Liver (tissue), 9 donors: ENCODE measurements around the gene MED25. TPM values are rescaled to one million over a fixed set of nuclear protein-coding genes. Genes with fewer than 3 reads are reported as not detected.

ENCODE experiments used
- DNase-seq: peaks from one replicate; pipeline ENCODE4 v3.0.0-alpha.2; 2017; ENCODE audit warnings: low spot score
- H3K27ac ChIP-seq, 2 donors: one replicate each; pipeline ENCODE4 v1.7.0; 2013; ENCODE audit warnings: inconsistent platforms in 2 of 2, low read length in 2 of 2, control low read depth in 1 of 2, low read depth in 1 of 2, mild to moderate bottlenecking in 1 of 2
- H3K27me3 ChIP-seq, 4 donors: one replicate each; pipeline versions ENCODE4 v1.6.1 to v1.7.0; 2013; ENCODE audit warnings: low read length in 3 of 4, inconsistent platforms in 1 of 4, mild to moderate bottlenecking in 1 of 4, moderate library complexity in 1 of 4; ENCODE audit not compliant: control insufficient read depth in 4 of 4, insufficient read depth in 4 of 4
- H3K36me3 ChIP-seq, 4 donors: one replicate each; pipeline versions ENCODE4 v1.6.1 to v1.7.0; 2013; ENCODE audit warnings: low read length in 3 of 4, mild to moderate bottlenecking in 3 of 4, low read depth in 1 of 4, moderate library complexity in 1 of 4; ENCODE audit not compliant: control insufficient read depth in 4 of 4, insufficient read depth in 3 of 4
- H3K4me1 ChIP-seq, 4 donors: one replicate each; pipeline versions ENCODE4 v1.6.1 to v1.7.0; 2013; ENCODE audit warnings: low read length in 3 of 4, mild to moderate bottlenecking in 3 of 4, moderate library complexity in 1 of 4; ENCODE audit not compliant: control insufficient read depth in 4 of 4, insufficient read depth in 4 of 4
- H3K4me3 ChIP-seq, 3 donors: one replicate each; pipeline versions ENCODE4 v1.6.1 to v1.7.0; 2013; ENCODE audit warnings: low read length in 3 of 3, control low read depth in 1 of 3, low read depth in 1 of 3, mild to moderate bottlenecking in 1 of 3
- H3K9ac ChIP-seq, 2 donors: one replicate each; pipeline ENCODE4 v1.7.0; 2013; ENCODE audit warnings: low read length in 2 of 2, mild to moderate bottlenecking in 2 of 2, moderate library complexity in 2 of 2, control low read depth in 1 of 2, low read depth in 1 of 2
- H3K9me3 ChIP-seq, 4 donors: one replicate each; pipeline versions ENCODE4 v1.6.1 to v1.7.0; 2013; ENCODE audit warnings: low read length in 3 of 4; ENCODE audit not compliant: control insufficient read depth in 4 of 4
- CTCF ChIP-seq: fragments of 150-350 bp; IDR thresholded peaks from 2 replicates; pipeline ENCODE4 v1.5.1; 2017; ENCODE audit warnings: improper control_type of control experiment, low read depth, low read length; ENCODE audit not compliant: missing input control
- EGR1 ChIP-seq, 2 donors: IDR thresholded peaks; 2 replicates each; pipeline ENCODE4 v1.6.1; 2016 to 2018; ENCODE audit warnings: antibody characterized with exemption in 2 of 2, low read depth in 2 of 2
- FOXA1 ChIP-seq: IDR thresholded peaks from 2 replicates; pipeline ENCODE4 v1.6.1; 2016; ENCODE audit warnings: antibody characterized with exemption
- FOXA2 ChIP-seq: IDR thresholded peaks from 2 replicates; pipeline ENCODE4 v1.6.1; 2016; ENCODE audit warnings: antibody characterized with exemption
- GABPA ChIP-seq, 2 donors: IDR thresholded peaks in 1 of 2; conservative IDR thresholded peaks in 1 of 2; 2 replicates each; pipeline ENCODE4 v1.6.1; 2016; ENCODE audit warnings: antibody characterized with exemption in 2 of 2, mild to moderate bottlenecking in 1 of 2, moderate library complexity in 1 of 2
- HNF4A ChIP-seq, 2 donors: conservative IDR thresholded peaks; 2 replicates each; pipeline ENCODE4 v1.6.1; 2016; ENCODE audit warnings: antibody characterized with exemption in 2 of 2, mild to moderate bottlenecking in 2 of 2
- HNF4G ChIP-seq: IDR thresholded peaks from 2 replicates; pipeline ENCODE4 v1.6.1; 2016; ENCODE audit warnings: antibody characterized with exemption
- JUND ChIP-seq, 2 donors: IDR thresholded peaks; 2 replicates each; pipeline ENCODE4 v1.6.1; 2016; ENCODE audit warnings: antibody characterized with exemption in 2 of 2
- MAX ChIP-seq: IDR thresholded peaks from 2 replicates; pipeline ENCODE4 v1.6.1; 2016; ENCODE audit warnings: antibody characterized with exemption
- NR2F2 ChIP-seq: IDR thresholded peaks from 2 replicates; pipeline ENCODE4 v1.6.1; 2016; ENCODE audit warnings: antibody characterized with exemption
- RAD21 ChIP-seq, 2 donors: IDR thresholded peaks; 2 replicates each; pipeline ENCODE4 v1.6.1; 2016; ENCODE audit warnings: antibody characterized with exemption in 2 of 2, mild to moderate bottlenecking in 2 of 2
- REST ChIP-seq: IDR thresholded peaks from 2 replicates; pipeline ENCODE4 v1.6.1; 2016; ENCODE audit warnings: antibody characterized with exemption, mild to moderate bottlenecking
- RXRA ChIP-seq, 2 donors: IDR thresholded peaks; 2 replicates each; pipeline ENCODE4 v1.6.1; 2017 to 2018; ENCODE audit warnings: antibody characterized with exemption in 2 of 2, mild to moderate bottlenecking in 1 of 2
- SP1 ChIP-seq: IDR thresholded peaks from 2 replicates; pipeline ENCODE4 v1.6.1; 2018; ENCODE audit warnings: antibody characterized with exemption, mild to moderate bottlenecking
- TAF1 ChIP-seq: conservative IDR thresholded peaks from 2 replicates; pipeline ENCODE4 v1.6.1; 2016; ENCODE audit warnings: antibody characterized with exemption, mild to moderate bottlenecking
- YY1 ChIP-seq: IDR thresholded peaks from 2 replicates; pipeline ENCODE4 v1.6.1; 2016; ENCODE audit warnings: antibody characterized with exemption, mild to moderate bottlenecking
- ZBTB33 ChIP-seq: IDR thresholded peaks from 2 replicates; pipeline ENCODE4 v1.6.1; 2016; ENCODE audit warnings: antibody characterized with exemption
- WGBS: extraction: QIAGEN DNeasy Blood & Tissue Kit; methylation state at CpG from one replicate; pipeline ENCODE4 v1.1.7; 2013; 5-methylcytosine and 5-hydroxymethylcytosine counted together
- polyA plus RNA-seq, 2 donors: library from polyadenylated mRNA; stranded (reverse) in 1 of 2; unstranded in 1 of 2; fragments of 200-250 nt in 1 of 2; fragments of >200 nt in 1 of 2; fragmentation: Nextera tagmentation in 1 of 2; extraction: Ambion mirVana in 1 of 2; gene quantifications; one replicate each; pipeline versions ENCODE4 v1.2.1 to v1.2.3, GENCODE V29; 2013 to 2015
- total RNA-seq, 2 donors: library from RNA; depleted of rRNA; stranded (reverse); fragments of >200 nt; gene quantifications; one replicate each; pipeline ENCODE4 v1.2.3, GENCODE V29; 2014
- donor health status: healthy.
- donor health status: healthy.
- donor health status: healthy.
- donor health status: healthy.
- donor health status: healthy.

MED25 gene
- total and polyA plus RNA-seq, 4 donors = 4.7 to 24.1 (median 9.6) TPM

GRCh38 chr19:49880162-49880869 lies 62.2 kb downstream of the MED25 start:
- Histone ChIP-seq H3K27ac (no peak overlapping the region), H3K4me3 (no peak overlapping the region), H3K9me3 (no peaks in the 10 kb centered on the region), H3K27me3 (no peaks in the 10 kb centered on the region), H3K36me3 (peaks cover 38 to 51% (median 47%) of the 10 kb centered on the region in 4 donors), H3K9ac (no peak overlapping the region), H3K4me1 (peaks cover 0 to 29% (median 17%) of the 10 kb centered on the region in 4 donors)
- no peak for DNase-seq
- TF ChIP-seq TAF1 = no peak
- no peak for TF ChIP-seq EGR1 (IDR thresholded peaks at IDR 0.05; ENCODE audit: low read depth in 2 of 2)
- no peak for TF ChIP-seq YY1
- no peak for TF ChIP-seq NR2F2
- TF ChIP-seq FOXA1 = no peak
- TF ChIP-seq HNF4A (conservative IDR thresholded peaks at IDR 0.05) = no peak
- no peak for TF ChIP-seq FOXA2
- no peak for TF ChIP-seq CTCF
- TF ChIP-seq HNF4G = no peak
- no peak for TF ChIP-seq JUND (IDR thresholded peaks at IDR 0.05)
- no peak for TF ChIP-seq ZBTB33
- no peak for TF ChIP-seq SP1
- TF ChIP-seq RAD21 (IDR thresholded peaks at IDR 0.05) = no peak
- WGBS = 93% methylated on average over 10 of the region's 10 CpGs

- H3K9ac ChIP-seq = no peak overlapping the region
- H3K27me3 ChIP-seq = no peaks in the 10 kb centered on the region
- WGBS = 98% methylated on average over 17 of the region's 17 CpGs
- peaks cover 0 to 22% (median 11%) of the 10 kb centered on the region in 4 donors for H3K4me1 ChIP-seq
- no peak for TF ChIP-seq HNF4A (conservative IDR thresholded peaks at IDR 0.05)
- no peak for TF ChIP-seq TAF1
- no peak for TF ChIP-seq ZBTB33
- TF ChIP-seq MAX = no peak
- TF ChIP-seq JUND (IDR thresholded peaks at IDR 0.05) = no peak
- TF ChIP-seq GABPA (IDR thresholded peaks at IDR 0.05 in 1 of 2, conservative IDR thresholded peaks at IDR 0.05 in 1 of 2) = no peak
- no peak for TF ChIP-seq RAD21 (IDR thresholded peaks at IDR 0.05)
- no peak for TF ChIP-seq CTCF
- no peak for TF ChIP-seq YY1
- TF ChIP-seq HNF4G = no peak
- TF ChIP-seq REST = no peak
- no peak for TF ChIP-seq RXRA (IDR thresholded peaks at IDR 0.05)
- no peak for TF ChIP-seq NR2F2
- TF ChIP-seq FOXA2 = no peak
- H3K27ac ChIP-seq = no peak overlapping the region
- H3K9me3 ChIP-seq = no peaks in the 10 kb centered on the region
- no peak overlapping the region for H3K4me3 ChIP-seq
- no peak for DNase-seq
- H3K36me3 ChIP-seq = peaks cover 40 to 53% (median 47%) of the 10 kb centered on the region in 4 donors
Observed at GRCh38 chr19:49881186-49881585, 63.1 kb downstream of the MED25 start.
